MCF 10A (cell line): Measurements from ENCODE around the gene EIF2AK2. TPM values are rescaled to one million over a fixed set of nuclear protein-coding genes. Genes with fewer than 3 reads are reported as not detected.

Experiments used
- BruUV-seq: library from RNA; stranded (reverse); fragments of 400-500 nt; replicated peaks from 2 replicates; lab custom pipeline; 2021; lab: Mats Ljungman, UMichigan
- CTCF ChIA-PET: fragments of 300-600 bp; sonication (Branson Sonifier 250); formaldehyde crosslinking; extraction: SDS; loops from one replicate; lab custom pipeline; 2021; ENCODE audit warnings: antibody characterized with exemption, inconsistent platforms; lab: Yijun Ruan, JAX
- POLR2A ChIA-PET: fragments of 300-600, 350-650 bp; sonication (Branson Sonifier 250); formaldehyde crosslinking; extraction: SDS; loops from one replicate; lab custom pipeline; 2020; ENCODE audit warnings: antibody characterized with exemption, inconsistent platforms; lab: Yijun Ruan, JAX
- DNase-seq: peaks from one replicate; pipeline ENCODE4 v3.0.0-alpha.2; 2018; ENCODE audit not compliant: unreplicated experiment
- H3K27ac Mint-ChIP-seq: one replicate; pipeline ENCODE4 v1.8.0; 2022; ENCODE audit warnings: mild to moderate bottlenecking, low read depth, mixed read lengths; ENCODE audit not compliant: unreplicated experiment
- H3K27me3 Mint-ChIP-seq: one replicate; pipeline ENCODE4 v1.8.0; 2022; ENCODE audit warnings: mixed read lengths; ENCODE audit not compliant: insufficient read depth, unreplicated experiment
- H3K36me3 Mint-ChIP-seq: one replicate; pipeline ENCODE4 v1.8.0; 2022; ENCODE audit warnings: mild to moderate bottlenecking, moderate library complexity, mixed read lengths; ENCODE audit not compliant: insufficient read depth, unreplicated experiment
- H3K4me1 Mint-ChIP-seq: one replicate; pipeline ENCODE4 v1.8.0; 2022; ENCODE audit warnings: mixed read lengths; ENCODE audit not compliant: insufficient read depth, unreplicated experiment
- H3K4me3 Mint-ChIP-seq: one replicate; pipeline ENCODE4 v1.8.0; 2022; ENCODE audit warnings: mild to moderate bottlenecking, moderate library complexity, mixed read lengths; ENCODE audit not compliant: unreplicated experiment
- H3K9me3 Mint-ChIP-seq: one replicate; pipeline ENCODE4 v1.8.0; 2022; ENCODE audit warnings: mixed read lengths; ENCODE audit not compliant: unreplicated experiment
- CTCF ChIP-seq: fragments of 200-600 bp; IDR thresholded peaks from one replicate; pipeline ENCODE4 v1.8.0; 2022; ENCODE audit warnings: antibody characterized with exemption, mild to moderate bottlenecking; ENCODE audit not compliant: unreplicated experiment
- intact Hi-C: fragments of 100-400 bp; cut with micrococcal nuclease; formaldehyde crosslinking; loops from 2 replicates; pipeline ENCODE4 v1.14.1; 2022
- total RNA-seq: library from RNA; stranded (reverse); gene quantifications from 2 replicates; pipeline ENCODE4 v1.2.3, GENCODE V29; 2022

EIF2AK2 gene
- total RNA-seq, 1 experiment from 2014 or later = 29.6 TPM

- no TSS peak for BruUV-seq
- H3K4me1 Mint-ChIP-seq = peaks cover 5% of the 10 kb centered on the region
- no peak for DNase-seq
- no peak for TF ChIP-seq CTCF
- intact Hi-C loops = no loop called here
- H3K27me3 Mint-ChIP-seq = no peaks in the 10 kb centered on the region
- H3K4me3 Mint-ChIP-seq = no peak overlapping the region
- peaks cover 82% of the 10 kb centered on the region for H3K36me3 Mint-ChIP-seq
- no peak overlapping the region for H3K27ac Mint-ChIP-seq
- no peaks in the 10 kb centered on the region for H3K9me3 Mint-ChIP-seq
- ChIA-PET POLR2A (no interaction called here), CTCF (no interaction called here)
Observed at GRCh38 chr2:37070931-37071330, 85.8 kb downstream of the EIF2AK2 start.

- ChIA-PET CTCF (no interaction called here), POLR2A (interaction anchor here (1.6 to 2.4 kb wide), 2 partner anchors 10 to 15 kb away, joined by 6 to 8 read pairs; partner anchors contain the start of genes GPATCH11 and HEATR5B)
- no TSS peak for BruUV-seq
- H3K27ac Mint-ChIP-seq = no peak overlapping the region
- no peaks in the 10 kb centered on the region for H3K27me3 Mint-ChIP-seq
- H3K4me1 Mint-ChIP-seq = peaks cover 5% of the 10 kb centered on the region
- H3K4me3 Mint-ChIP-seq = no peak overlapping the region
- no peaks in the 10 kb centered on the region for H3K9me3 Mint-ChIP-seq
- H3K36me3 Mint-ChIP-seq = peaks cover 88% of the 10 kb centered on the region
- intact Hi-C loops = no loop called here
- TF ChIP-seq CTCF = no peak
- no peak for DNase-seq
Observed at GRCh38 chr2:37068686-37069085, 88.1 kb downstream of the EIF2AK2 start.

GRCh38 chr2:37061776-37062175 lies 95.0 kb downstream of the EIF2AK2 start:
- Mint-ChIP-seq H3K36me3 (peaks cover 84% of the 10 kb centered on the region), H3K9me3 (no peaks in the 10 kb centered on the region), H3K27me3 (no peaks in the 10 kb centered on the region), H3K4me1 (no peaks in the 10 kb centered on the region), H3K27ac (no peak overlapping the region), H3K4me3 (no peak overlapping the region)
- CTCF ChIA-PET = no interaction called here
- TF ChIP-seq CTCF = no peak
- POLR2A ChIA-PET = interaction anchor here (0.5 to 0.7 kb wide), 2 partner anchors 116 to 170 kb away, joined by 3 to 4 read pairs; partner anchors contain the start of genes CEBPZ and NDUFAF7
- intact Hi-C loops = no loop called here
- no peak for DNase-seq
- BruUV-seq = no TSS peak

- intact Hi-C loops = no loop called here
- Mint-ChIP-seq H3K9me3 (no peaks in the 10 kb centered on the region), H3K36me3 (peaks cover 87% of the 10 kb centered on the region), H3K27me3 (no peaks in the 10 kb centered on the region), H3K4me1 (no peaks in the 10 kb centered on the region), H3K4me3 (no peak overlapping the region), H3K27ac (no peak overlapping the region)
- ChIA-PET CTCF (no interaction called here), POLR2A (interaction anchor here (0.7 kb wide), 1 partner anchor 170 kb away, joined by 4 read pairs; the partner anchor contains the start of genes CEBPZ and NDUFAF7)
- BruUV-seq = no TSS peak
- no peak for DNase-seq
- no peak for TF ChIP-seq CTCF
Observed at GRCh38 chr2:37061013-37061711, 95.6 kb downstream of the EIF2AK2 start.
